Endothelial cell of umbilical vein (primary cell): Measurements from ENCODE around the gene THEMIS. TPM values are rescaled to one million over a fixed set of nuclear protein-coding genes. Genes with fewer than 3 reads are reported as not detected.
"Not testable (repeated sequence)": the region's sequence is repeated elsewhere in the genome, so short reads cannot be mapped to it uniquely, and the experiment has no call there.

Source experiments
- BruUV-seq: library from RNA; stranded (reverse); fragments of 400-500 nt; replicated peaks from 2 replicates; lab custom pipeline; 2021; lab: Mats Ljungman, UMichigan
- CTCF ChIA-PET: fragments of 300-600, 350-600 bp; sonication (Branson Sonifier 250); formaldehyde crosslinking; loops from one replicate; lab custom pipeline; 2021; ENCODE audit warnings: antibody characterized with exemption, inconsistent platforms; lab: Charles Lee
- POLR2A ChIA-PET: fragments of 300-600, 350-600 bp; sonication (Branson Sonifier 250); formaldehyde crosslinking; loops from one replicate; lab custom pipeline; 2021; ENCODE audit warnings: antibody characterized with exemption, inconsistent platforms; lab: Charles Lee
- DNase-seq: peaks from one replicate; pipeline ENCODE4 v3.0.0-alpha.2; 2011; ENCODE audit warnings: low read depth, low spot score
- FAIRE-seq: peaks from 2 replicates; lab custom pipeline; 2011; peaks lifted over from hg19 to GRCh38; lab: Jason Lieb, UNC
- H2AFZ ChIP-seq: 2 replicates; pipeline ENCODE4 v1.6.0; 2012; ENCODE audit warnings: low read depth, low read length, control low read depth, inconsistent platforms
- H3K27ac ChIP-seq: 2 replicates; pipeline ENCODE4 v1.5.1; 2011; ENCODE audit warnings: low read depth, mild to moderate bottlenecking, control low read depth, low read length, moderate library complexity; ENCODE audit not compliant: insufficient read depth
- H3K27me3 ChIP-seq, 2 experiments: 2 replicates each; pipeline versions ENCODE4 v1.6.0 to v1.6.1; 2011; ENCODE audit warnings: low read length in 2 of 2, mixed read lengths in 1 of 2; ENCODE audit not compliant: control insufficient read depth in 2 of 2, insufficient read depth in 2 of 2
- H3K36me3 ChIP-seq, 2 experiments: 2 replicates in 1 of 2; 3 replicates in 1 of 2; pipeline ENCODE4 v1.5.1; 2011; ENCODE audit warnings: low read length in 2 of 2, mild to moderate bottlenecking in 1 of 2, moderate library complexity in 1 of 2; ENCODE audit not compliant: control insufficient read depth in 2 of 2, insufficient read depth in 2 of 2; ENCODE audit errors: extremely low read depth in 1 of 2
- H3K4me1 ChIP-seq: 3 replicates; pipeline ENCODE4 v1.5.1; 2011; ENCODE audit warnings: mild to moderate bottlenecking, low read length; ENCODE audit not compliant: control insufficient read depth, insufficient read depth; ENCODE audit errors: extremely low read depth
- H3K4me2 ChIP-seq: 2 replicates; pipeline ENCODE4 v1.6.1; 2011; ENCODE audit warnings: low read length, control low read depth, mixed read lengths; ENCODE audit not compliant: insufficient read depth
- H3K4me3 ChIP-seq, 3 experiments: fragments of 200-600 bp in 1 of 3; sonication (generic), shearing (Covaris generic) in 1 of 3; replicated peaks in 1 of 3; 2 replicates each; pipeline ENCODE4 v1.5.1; 2011 to 2016; ENCODE audit warnings: control low read depth in 3 of 3, low read length in 3 of 3, mild to moderate bottlenecking in 2 of 3, inconsistent platforms in 1 of 3, low read depth in 1 of 3, moderate library complexity in 1 of 3; ENCODE audit not compliant: insufficient read depth in 1 of 3
- H3K79me2 ChIP-seq: 2 replicates; pipeline ENCODE4 v1.6.0; 2012; ENCODE audit warnings: low read length, inconsistent platforms; ENCODE audit not compliant: control insufficient read depth, insufficient read depth
- H3K9ac ChIP-seq: replicated peaks from 2 replicates; pipeline ENCODE3; 2011; ENCODE audit warnings: low read length, control low read depth; ENCODE audit not compliant: insufficient read depth; ENCODE audit errors: extremely low read depth
- H3K9me1 ChIP-seq: replicated peaks from 3 replicates; pipeline ENCODE4 v1.6.0; 2011; ENCODE audit warnings: mild to moderate bottlenecking, low read length; ENCODE audit not compliant: control insufficient read depth, insufficient read depth; ENCODE audit errors: extremely low read depth
- H3K9me3 ChIP-seq: replicated peaks from 2 replicates; pipeline ENCODE4 v1.5.1; 2012; ENCODE audit warnings: low read length, inconsistent platforms; ENCODE audit not compliant: control insufficient read depth, insufficient read depth
- H4K20me1 ChIP-seq: replicated peaks from 2 replicates; pipeline ENCODE3; 2011; ENCODE audit warnings: mild to moderate bottlenecking, low read length; ENCODE audit not compliant: control insufficient read depth, insufficient read depth; ENCODE audit errors: extremely low read depth
- EZH2 ChIP-seq: IDR thresholded peaks from 2 replicates; pipeline ENCODE4 v1.6.1; 2012; ENCODE audit warnings: borderline replicate concordance, low read depth, mild to moderate bottlenecking, moderate library complexity, low read length, inconsistent platforms; ENCODE audit not compliant: severe bottlenecking
- FOS ChIP-seq: IDR thresholded peaks from 2 replicates; pipeline ENCODE4 v1.6.1; 2011; ENCODE audit warnings: mild to moderate bottlenecking, low read length, moderate library complexity, borderline replicate concordance; ENCODE audit not compliant: insufficient read depth
- GATA2 ChIP-seq: IDR thresholded peaks from 2 replicates; pipeline ENCODE4 v1.7.0; 2011; ENCODE audit warnings: low read depth, mild to moderate bottlenecking, moderate library complexity, mixed read lengths, low read length; ENCODE audit not compliant: insufficient read length, insufficient read depth
- JUN ChIP-seq: IDR thresholded peaks from 2 replicates; pipeline ENCODE4 v1.6.1; 2011; ENCODE audit warnings: borderline replicate concordance, low read depth; ENCODE audit not compliant: insufficient read length, insufficient read depth
- MYC ChIP-seq: IDR thresholded peaks from one replicate; pipeline ENCODE4 v1.6.1; 2011; ENCODE audit warnings: mild to moderate bottlenecking, low read depth, low read length
- POLR2A ChIP-seq: IDR thresholded peaks from 2 replicates; pipeline ENCODE4 v1.6.1; 2012; ENCODE audit warnings: low read depth, mild to moderate bottlenecking, control low read depth, low read length
- POLR2AphosphoS5 ChIP-seq: IDR thresholded peaks from 2 replicates; pipeline ENCODE4 v1.6.1; 2012; ENCODE audit warnings: low read depth, mild to moderate bottlenecking, control low read depth, low read length, moderate library complexity; ENCODE audit not compliant: insufficient read depth
- dilution Hi-C: fragments of 300-500 bp; cut with MboI; formaldehyde crosslinking; loops from one replicate; pipeline ENCODE4 v1.15.0; 2019; ENCODE audit warnings: low sequenced_read_pairs; ENCODE audit not compliant: extremely low pct_ligation_motif_present
- intact Hi-C: fragments of 100-400 bp; cut with micrococcal nuclease; formaldehyde crosslinking; loops from one replicate; pipeline ENCODE4 v1.10.0; 2022
- polyA plus RNA-seq, 4 experiments: library from polyadenylated mRNA; depleted of rRNA in 3 of 4; stranded (reverse) in 3 of 4; unstranded in 1 of 4; fragments of >200 nt; gene quantifications; 2 replicates each; pipeline versions ENCODE4 v1.2.1 to v1.2.3, GENCODE V29; 2011 to 2012; ENCODE audit warnings: missing spikeins in 1 of 4
- total RNA-seq: library from RNA; stranded (reverse); gene quantifications from 2 replicates; pipeline ENCODE4 v1.2.3, GENCODE V29; 2021
- TF ChIP-seq, protein P1 (sequence below): IDR thresholded peaks from 2 replicates; pipeline ENCODE4 v1.6.1; 2011; ENCODE audit not compliant: insufficient read depth, insufficient read length
- TF ChIP-seq, protein P2 (sequence below), 2 donors: IDR thresholded peaks; 1 replicate in 1 of 2; 2 replicates in 1 of 2; pipeline ENCODE4 v1.5.1; 2011; ENCODE audit warnings: low read length in 2 of 2, mild to moderate bottlenecking in 2 of 2, moderate library complexity in 2 of 2, control low read depth in 1 of 2, inconsistent platforms in 1 of 2, low read depth in 1 of 2; ENCODE audit not compliant: insufficient read depth in 1 of 2; ENCODE audit errors: extremely low read depth in 1 of 2

The THEMIS gene
- total and polyA plus RNA-seq, 2 donors (not counting 3 experiments of a cell fraction or from before 2014, with no cell fraction given): not detected

DNA sequence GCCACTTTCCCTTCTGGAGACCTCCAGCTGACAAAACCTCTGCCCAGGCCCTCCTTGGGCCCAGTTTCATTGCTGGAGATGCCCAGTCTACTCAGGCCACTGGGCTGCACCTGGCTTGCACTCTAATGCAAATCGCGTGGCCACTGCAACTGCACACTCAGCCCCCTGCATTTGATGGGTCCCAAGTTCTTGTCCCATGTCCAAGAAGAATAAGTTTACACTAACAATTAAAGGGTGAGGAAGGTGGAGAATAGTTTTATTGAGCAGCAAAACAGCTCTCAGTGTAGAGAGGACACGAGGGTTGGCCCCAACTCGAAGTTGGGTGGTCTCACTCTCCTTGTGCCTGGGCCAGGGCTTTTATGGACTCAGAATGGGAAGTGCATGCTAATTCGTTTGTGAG is 31.9 kb upstream of the THEMIS start:
- intact Hi-C loops: no loop called here
- CTCF ChIA-PET: no interaction called here

DNA sequence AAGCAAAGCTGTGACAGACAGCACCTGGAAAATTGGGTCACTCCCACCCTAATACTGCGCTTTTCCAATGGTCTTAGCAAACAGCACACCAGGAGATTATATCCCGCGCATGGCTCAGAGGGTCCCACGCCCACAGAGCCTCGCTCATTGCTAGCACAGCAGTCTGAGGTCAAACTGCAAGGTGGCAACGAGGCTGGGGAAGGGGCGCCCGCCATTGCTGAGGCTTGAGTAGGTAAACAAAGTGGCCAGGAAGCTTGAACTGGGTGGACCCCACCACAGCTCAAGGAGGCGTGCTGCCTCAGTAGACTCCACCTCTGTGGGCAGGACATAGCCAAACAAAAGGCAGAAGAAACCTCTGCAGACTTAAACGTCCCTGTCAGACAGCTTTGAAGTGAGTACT is 25.6 kb upstream of the THEMIS start:
- dilution Hi-C loops: not testable (repeated sequence)

More for the DNA sequence above, 31.9 kb upstream of the THEMIS start:
- no peak for DNase-seq
- Histone ChIP-seq H3K9me3 (no peaks in the 10 kb centered on the region), H3K9me1 (no peaks in the 10 kb centered on the region), H3K27ac (no peak overlapping the region), H3K4me1 (no peaks in the 10 kb centered on the region), H4K20me1 (no peaks in the 10 kb centered on the region), H3K27me3 (no peaks in the 10 kb centered on the region), H3K9ac (no peak overlapping the region), H3K4me2 (no peak overlapping the region), H3K79me2 (no peaks in the 10 kb centered on the region), H3K36me3 (no peaks in the 10 kb centered on the region), H2AFZ (no peak overlapping the region), H3K4me3 (no peak overlapping the region)
- FAIRE-seq: no peak
- no peak for TF ChIP-seq POLR2AphosphoS5
- TF ChIP-seq MYC: no peak
- TF ChIP-seq JUN: no peak
- no peak for TF ChIP-seq GATA2
- TF ChIP-seq POLR2A: no peak
- TF ChIP-seq, protein P1, sequence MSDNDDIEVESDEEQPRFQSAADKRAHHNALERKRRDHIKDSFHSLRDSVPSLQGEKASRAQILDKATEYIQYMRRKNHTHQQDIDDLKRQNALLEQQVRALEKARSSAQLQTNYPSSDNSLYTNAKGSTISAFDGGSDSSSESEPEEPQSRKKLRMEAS: no peak
- TF ChIP-seq FOS: no peak
- TF ChIP-seq, protein P2, sequence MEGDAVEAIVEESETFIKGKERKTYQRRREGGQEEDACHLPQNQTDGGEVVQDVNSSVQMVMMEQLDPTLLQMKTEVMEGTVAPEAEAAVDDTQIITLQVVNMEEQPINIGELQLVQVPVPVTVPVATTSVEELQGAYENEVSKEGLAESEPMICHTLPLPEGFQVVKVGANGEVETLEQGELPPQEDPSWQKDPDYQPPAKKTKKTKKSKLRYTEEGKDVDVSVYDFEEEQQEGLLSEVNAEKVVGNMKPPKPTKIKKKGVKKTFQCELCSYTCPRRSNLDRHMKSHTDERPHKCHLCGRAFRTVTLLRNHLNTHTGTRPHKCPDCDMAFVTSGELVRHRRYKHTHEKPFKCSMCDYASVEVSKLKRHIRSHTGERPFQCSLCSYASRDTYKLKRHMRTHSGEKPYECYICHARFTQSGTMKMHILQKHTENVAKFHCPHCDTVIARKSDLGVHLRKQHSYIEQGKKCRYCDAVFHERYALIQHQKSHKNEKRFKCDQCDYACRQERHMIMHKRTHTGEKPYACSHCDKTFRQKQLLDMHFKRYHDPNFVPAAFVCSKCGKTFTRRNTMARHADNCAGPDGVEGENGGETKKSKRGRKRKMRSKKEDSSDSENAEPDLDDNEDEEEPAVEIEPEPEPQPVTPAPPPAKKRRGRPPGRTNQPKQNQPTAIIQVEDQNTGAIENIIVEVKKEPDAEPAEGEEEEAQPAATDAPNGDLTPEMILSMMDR (IDR thresholded peaks at IDR 0.05; ENCODE audit: extremely low read depth in 1 of 2, insufficient read depth in 1 of 2, low read depth in 1 of 2, low read length in 2 of 2): no peak
- TF ChIP-seq EZH2: no peak
- POLR2A ChIA-PET: no interaction called here
- dilution Hi-C loops: no loop called here
- no TSS peak for BruUV-seq

More for the DNA sequence above, 25.6 kb upstream of the THEMIS start:
- H3K9ac ChIP-seq, H3K4me3 ChIP-seq, H3K9me1 ChIP-seq, H3K27ac ChIP-seq, H3K79me2 ChIP-seq, H3K36me3 ChIP-seq, H3K9me3 ChIP-seq, H4K20me1 ChIP-seq, DNase-seq, H2AFZ ChIP-seq, CTCF ChIA-PET, BruUV-seq, H3K4me2 ChIP-seq, FAIRE-seq, POLR2A ChIA-PET, H3K4me1 ChIP-seq, intact Hi-C loops, H3K27me3 ChIP-seq: not testable (repeated sequence)
